WTC11 (cell line): ENCODE data around the gene SPAG5. TPM values are rescaled to one million over a fixed set of nuclear protein-coding genes. Genes with fewer than 3 reads are reported as not detected.

Experiments used
- ATAC-seq: fragments of 200-7000 bp; cut with Tn5 transposase; 2 replicates; pipeline ENCODE4 v1.10.0; 2021; ENCODE audit warnings: mild to moderate bottlenecking, moderate library complexity
- CTCF ChIA-PET: fragments of 300-600 bp; sonication (Branson Sonifier 250); formaldehyde crosslinking; loops from one replicate; lab custom pipeline; 2021; ENCODE audit warnings: antibody characterized with exemption; lab: Charles Lee
- POLR2A ChIA-PET: fragments of 350-600 bp; sonication (Branson Sonifier 250); formaldehyde crosslinking; loops from one replicate; lab custom pipeline; 2021; ENCODE audit warnings: antibody characterized with exemption; lab: Charles Lee
- DNase-seq: peaks from one replicate; pipeline ENCODE4 v3.0.0; 2021; ENCODE audit warnings: low spot score
- H3K27ac Mint-ChIP-seq: 2 replicates; pipeline ENCODE4 v1.8.0; 2021; ENCODE audit warnings: mixed read lengths
- H3K27me3 Mint-ChIP-seq: 2 replicates; pipeline ENCODE4 v1.8.0; 2021; ENCODE audit warnings: low read depth, mild to moderate bottlenecking, moderate library complexity, mixed read lengths
- H3K36me3 Mint-ChIP-seq: 2 replicates; pipeline ENCODE4 v1.8.0; 2021; ENCODE audit warnings: mixed read lengths
- H3K4me1 Mint-ChIP-seq: 2 replicates; pipeline ENCODE4 v1.8.0; 2022; ENCODE audit warnings: mixed read lengths
- H3K4me3 Mint-ChIP-seq: 2 replicates; pipeline ENCODE4 v1.8.0; 2021; ENCODE audit warnings: mild to moderate bottlenecking, moderate library complexity, mixed read lengths
- H3K9me3 Mint-ChIP-seq: 2 replicates; pipeline ENCODE4 v1.8.0; 2021; ENCODE audit warnings: mixed read lengths
- CREB1 ChIP-seq: sonication (generic); formaldehyde crosslinking; IDR thresholded peaks from 2 replicates; pipeline ENCODE4 v1.8.0; 2023; ENCODE audit warnings: mild to moderate bottlenecking, missing genetic modification reagents
- ELF4 ChIP-seq: sonication (generic); formaldehyde crosslinking; IDR thresholded peaks from 2 replicates; pipeline ENCODE4 v1.8.1; 2022; ENCODE audit warnings: low read depth, mild to moderate bottlenecking, moderate library complexity, missing genetic modification reagents
- EMX1 ChIP-seq: fragments of 250-450 bp; sonication (Bioruptor Pico); IDR thresholded peaks from 2 replicates; pipeline ENCODE4 v1.8.0; 2021; ENCODE audit warnings: mild to moderate bottlenecking
- GTF2I ChIP-seq: fragments of 250-450 bp; sonication (Bioruptor Pico); conservative IDR thresholded peaks from 2 replicates; pipeline ENCODE4 v1.4.0; 2021; ENCODE audit warnings: mild to moderate bottlenecking
- HMGA2 ChIP-seq: fragments of 250-450 bp; sonication (Bioruptor Pico); IDR thresholded peaks from 2 replicates; pipeline ENCODE4 v1.4.0; 2021; ENCODE audit warnings: mild to moderate bottlenecking, moderate library complexity
- IRF2 ChIP-seq: sonication (generic); formaldehyde crosslinking; IDR thresholded peaks from 2 replicates; pipeline ENCODE4 v1.8.0; 2022; ENCODE audit warnings: low read depth, missing genetic modification reagents, borderline replicate concordance
- MYBL2 ChIP-seq: sonication (generic); formaldehyde crosslinking; IDR thresholded peaks from 2 replicates; pipeline ENCODE4 v1.8.1; 2023; ENCODE audit warnings: mild to moderate bottlenecking, moderate library complexity, missing genetic modification reagents
- NR3C1 ChIP-seq: sonication (generic); formaldehyde crosslinking; conservative IDR thresholded peaks from 2 replicates; pipeline ENCODE4 v1.8.1; 2023; ENCODE audit warnings: low read depth, mild to moderate bottlenecking, missing genetic modification reagents
- PREB ChIP-seq: sonication (generic); formaldehyde crosslinking; IDR thresholded peaks from 2 replicates; pipeline ENCODE4 v1.8.1; 2022; ENCODE audit warnings: mild to moderate bottlenecking, missing genetic modification reagents, moderate library complexity, borderline replicate concordance
- ZBTB43 ChIP-seq: sonication (generic); formaldehyde crosslinking; IDR thresholded peaks from 2 replicates; pipeline ENCODE4 v1.8.1; 2023; ENCODE audit warnings: mild to moderate bottlenecking, missing genetic modification reagents
- ZNF317 ChIP-seq: sonication (generic); formaldehyde crosslinking; IDR thresholded peaks from 2 replicates; pipeline ENCODE4 v1.8.1; 2023; ENCODE audit warnings: low read depth, mild to moderate bottlenecking, moderate library complexity, missing genetic modification reagents, borderline replicate concordance
- ZNF671 ChIP-seq: fragments of 250-450 bp; sonication (Bioruptor Pico); IDR thresholded peaks from 2 replicates; pipeline ENCODE4 v1.8.0; 2021; ENCODE audit warnings: mild to moderate bottlenecking
- total RNA-seq: library from RNA; stranded (reverse); gene quantifications from 3 replicates; pipeline ENCODE4 v1.2.3, GENCODE V29; 2021
- TF ChIP-seq, protein P1 (sequence below): sonication (generic); formaldehyde crosslinking; IDR thresholded peaks from 2 replicates; pipeline ENCODE4 v1.8.1; 2022; ENCODE audit warnings: low read depth, missing genetic modification reagents, borderline replicate concordance
- TF ChIP-seq, protein P2 (sequence below): sonication (generic); formaldehyde crosslinking; IDR thresholded peaks from 2 replicates; pipeline ENCODE4 v1.8.0; 2023; ENCODE audit warnings: mild to moderate bottlenecking, missing genetic modification reagents
- TF ChIP-seq, protein P3 (sequence below): fragments of 250-450 bp; sonication (Bioruptor Pico); IDR thresholded peaks from 2 replicates; pipeline ENCODE4 v1.8.0; 2021; ENCODE audit warnings: mild to moderate bottlenecking
- TF ChIP-seq, protein P4 (sequence below): sonication (generic); formaldehyde crosslinking; IDR thresholded peaks from 2 replicates; pipeline ENCODE4 v1.8.1; 2023; ENCODE audit warnings: mild to moderate bottlenecking, missing genetic modification reagents, moderate library complexity
- TF ChIP-seq, protein P5 (sequence below): fragments of 250-450 bp; sonication (Bioruptor Pico); IDR thresholded peaks from 2 replicates; pipeline ENCODE4 v2.1.2; 2022; ENCODE audit warnings: mild to moderate bottlenecking, moderate library complexity
- TF ChIP-seq, protein P6 (sequence below): sonication (generic); formaldehyde crosslinking; conservative IDR thresholded peaks from 2 replicates; pipeline ENCODE4 v1.8.1; 2023; ENCODE audit warnings: mild to moderate bottlenecking, low read depth, missing genetic modification reagents, moderate library complexity

SPAG5 gene
- total RNA-seq, 1 experiment from 2014 or later: 146 TPM

DNA sequence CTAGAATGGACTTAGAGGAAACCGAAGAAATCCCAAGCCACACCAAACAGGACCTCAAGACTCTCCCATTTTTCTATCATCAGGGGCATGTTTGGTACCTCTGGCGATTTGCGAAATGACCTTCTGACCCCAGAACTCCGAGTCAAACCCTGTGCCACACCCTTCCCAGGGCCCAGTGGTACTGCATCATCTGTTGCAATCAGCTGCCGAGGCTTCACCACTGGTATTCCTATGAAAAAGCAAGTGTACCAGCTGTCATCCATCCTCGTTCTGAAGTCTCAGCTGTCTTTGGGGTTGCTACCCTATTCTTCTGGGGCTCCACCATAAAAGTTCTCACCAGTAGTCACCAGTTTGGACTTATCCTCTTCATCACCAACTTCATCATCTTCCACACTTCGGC, 17.5 kb upstream of the SPAG5 start:
- CTCF ChIA-PET: no interaction called here
- ATAC-seq: no peak
- no peaks in the 10 kb centered on the region for H3K4me1 Mint-ChIP-seq
- TF ChIP-seq ZBTB43 (CRISPR knock-in tag): no peak
- TF ChIP-seq HMGA2 (CRISPR knock-in tag): no peak
- TF ChIP-seq, protein P1, sequence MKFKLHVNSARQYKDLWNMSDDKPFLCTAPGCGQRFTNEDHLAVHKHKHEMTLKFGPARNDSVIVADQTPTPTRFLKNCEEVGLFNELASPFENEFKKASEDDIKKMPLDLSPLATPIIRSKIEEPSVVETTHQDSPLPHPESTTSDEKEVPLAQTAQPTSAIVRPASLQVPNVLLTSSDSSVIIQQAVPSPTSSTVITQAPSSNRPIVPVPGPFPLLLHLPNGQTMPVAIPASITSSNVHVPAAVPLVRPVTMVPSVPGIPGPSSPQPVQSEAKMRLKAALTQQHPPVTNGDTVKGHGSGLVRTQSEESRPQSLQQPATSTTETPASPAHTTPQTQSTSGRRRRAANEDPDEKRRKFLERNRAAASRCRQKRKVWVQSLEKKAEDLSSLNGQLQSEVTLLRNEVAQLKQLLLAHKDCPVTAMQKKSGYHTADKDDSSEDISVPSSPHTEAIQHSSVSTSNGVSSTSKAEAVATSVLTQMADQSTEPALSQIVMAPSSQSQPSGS (CRISPR knock-in tag): no peak
- TF ChIP-seq ZNF317 (CRISPR knock-in tag): no peak
- no peak for TF ChIP-seq PREB (CRISPR knock-in tag)
- TF ChIP-seq, protein P2, sequence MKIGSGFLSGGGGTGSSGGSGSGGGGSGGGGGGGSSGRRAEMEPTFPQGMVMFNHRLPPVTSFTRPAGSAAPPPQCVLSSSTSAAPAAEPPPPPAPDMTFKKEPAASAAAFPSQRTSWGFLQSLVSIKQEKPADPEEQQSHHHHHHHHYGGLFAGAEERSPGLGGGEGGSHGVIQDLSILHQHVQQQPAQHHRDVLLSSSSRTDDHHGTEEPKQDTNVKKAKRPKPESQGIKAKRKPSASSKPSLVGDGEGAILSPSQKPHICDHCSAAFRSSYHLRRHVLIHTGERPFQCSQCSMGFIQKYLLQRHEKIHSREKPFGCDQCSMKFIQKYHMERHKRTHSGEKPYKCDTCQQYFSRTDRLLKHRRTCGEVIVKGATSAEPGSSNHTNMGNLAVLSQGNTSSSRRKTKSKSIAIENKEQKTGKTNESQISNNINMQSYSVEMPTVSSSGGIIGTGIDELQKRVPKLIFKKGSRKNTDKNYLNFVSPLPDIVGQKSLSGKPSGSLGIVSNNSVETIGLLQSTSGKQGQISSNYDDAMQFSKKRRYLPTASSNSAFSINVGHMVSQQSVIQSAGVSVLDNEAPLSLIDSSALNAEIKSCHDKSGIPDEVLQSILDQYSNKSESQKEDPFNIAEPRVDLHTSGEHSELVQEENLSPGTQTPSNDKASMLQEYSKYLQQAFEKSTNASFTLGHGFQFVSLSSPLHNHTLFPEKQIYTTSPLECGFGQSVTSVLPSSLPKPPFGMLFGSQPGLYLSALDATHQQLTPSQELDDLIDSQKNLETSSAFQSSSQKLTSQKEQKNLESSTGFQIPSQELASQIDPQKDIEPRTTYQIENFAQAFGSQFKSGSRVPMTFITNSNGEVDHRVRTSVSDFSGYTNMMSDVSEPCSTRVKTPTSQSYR (CRISPR knock-in tag): no peak
- TF ChIP-seq NR3C1 (CRISPR knock-in tag): no peak
- no peak for TF ChIP-seq CREB1 (CRISPR knock-in tag)
- no peak for TF ChIP-seq GTF2I (CRISPR knock-in tag)
- TF ChIP-seq, protein P3, sequence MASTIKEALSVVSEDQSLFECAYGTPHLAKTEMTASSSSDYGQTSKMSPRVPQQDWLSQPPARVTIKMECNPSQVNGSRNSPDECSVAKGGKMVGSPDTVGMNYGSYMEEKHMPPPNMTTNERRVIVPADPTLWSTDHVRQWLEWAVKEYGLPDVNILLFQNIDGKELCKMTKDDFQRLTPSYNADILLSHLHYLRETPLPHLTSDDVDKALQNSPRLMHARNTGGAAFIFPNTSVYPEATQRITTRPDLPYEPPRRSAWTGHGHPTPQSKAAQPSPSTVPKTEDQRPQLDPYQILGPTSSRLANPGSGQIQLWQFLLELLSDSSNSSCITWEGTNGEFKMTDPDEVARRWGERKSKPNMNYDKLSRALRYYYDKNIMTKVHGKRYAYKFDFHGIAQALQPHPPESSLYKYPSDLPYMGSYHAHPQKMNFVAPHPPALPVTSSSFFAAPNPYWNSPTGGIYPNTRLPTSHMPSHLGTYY (CRISPR knock-in tag): no peak
- TF ChIP-seq, protein P4, sequence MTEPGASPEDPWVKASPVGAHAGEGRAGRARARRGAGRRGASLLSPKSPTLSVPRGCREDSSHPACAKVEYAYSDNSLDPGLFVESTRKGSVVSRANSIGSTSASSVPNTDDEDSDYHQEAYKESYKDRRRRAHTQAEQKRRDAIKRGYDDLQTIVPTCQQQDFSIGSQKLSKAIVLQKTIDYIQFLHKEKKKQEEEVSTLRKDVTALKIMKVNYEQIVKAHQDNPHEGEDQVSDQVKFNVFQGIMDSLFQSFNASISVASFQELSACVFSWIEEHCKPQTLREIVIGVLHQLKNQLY (CRISPR knock-in tag): no peak
- no peak for TF ChIP-seq MYBL2 (CRISPR knock-in tag)
- TF ChIP-seq, protein P5, sequence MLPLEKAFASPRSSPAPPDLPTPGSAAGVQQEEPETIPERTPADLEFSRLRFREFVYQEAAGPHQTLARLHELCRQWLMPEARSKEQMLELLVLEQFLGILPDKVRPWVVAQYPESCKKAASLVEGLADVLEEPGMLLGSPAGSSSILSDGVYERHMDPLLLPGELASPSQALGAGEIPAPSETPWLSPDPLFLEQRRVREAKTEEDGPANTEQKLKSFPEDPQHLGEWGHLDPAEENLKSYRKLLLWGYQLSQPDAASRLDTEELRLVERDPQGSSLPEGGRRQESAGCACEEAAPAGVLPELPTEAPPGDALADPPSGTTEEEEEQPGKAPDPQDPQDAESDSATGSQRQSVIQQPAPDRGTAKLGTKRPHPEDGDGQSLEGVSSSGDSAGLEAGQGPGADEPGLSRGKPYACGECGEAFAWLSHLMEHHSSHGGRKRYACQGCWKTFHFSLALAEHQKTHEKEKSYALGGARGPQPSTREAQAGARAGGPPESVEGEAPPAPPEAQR: no peak
- no peak for TF ChIP-seq ELF4 (CRISPR knock-in tag)
- TF ChIP-seq EMX1: no peak
- no peak for TF ChIP-seq ZNF671 (CRISPR knock-in tag)
- TF ChIP-seq, protein P6, sequence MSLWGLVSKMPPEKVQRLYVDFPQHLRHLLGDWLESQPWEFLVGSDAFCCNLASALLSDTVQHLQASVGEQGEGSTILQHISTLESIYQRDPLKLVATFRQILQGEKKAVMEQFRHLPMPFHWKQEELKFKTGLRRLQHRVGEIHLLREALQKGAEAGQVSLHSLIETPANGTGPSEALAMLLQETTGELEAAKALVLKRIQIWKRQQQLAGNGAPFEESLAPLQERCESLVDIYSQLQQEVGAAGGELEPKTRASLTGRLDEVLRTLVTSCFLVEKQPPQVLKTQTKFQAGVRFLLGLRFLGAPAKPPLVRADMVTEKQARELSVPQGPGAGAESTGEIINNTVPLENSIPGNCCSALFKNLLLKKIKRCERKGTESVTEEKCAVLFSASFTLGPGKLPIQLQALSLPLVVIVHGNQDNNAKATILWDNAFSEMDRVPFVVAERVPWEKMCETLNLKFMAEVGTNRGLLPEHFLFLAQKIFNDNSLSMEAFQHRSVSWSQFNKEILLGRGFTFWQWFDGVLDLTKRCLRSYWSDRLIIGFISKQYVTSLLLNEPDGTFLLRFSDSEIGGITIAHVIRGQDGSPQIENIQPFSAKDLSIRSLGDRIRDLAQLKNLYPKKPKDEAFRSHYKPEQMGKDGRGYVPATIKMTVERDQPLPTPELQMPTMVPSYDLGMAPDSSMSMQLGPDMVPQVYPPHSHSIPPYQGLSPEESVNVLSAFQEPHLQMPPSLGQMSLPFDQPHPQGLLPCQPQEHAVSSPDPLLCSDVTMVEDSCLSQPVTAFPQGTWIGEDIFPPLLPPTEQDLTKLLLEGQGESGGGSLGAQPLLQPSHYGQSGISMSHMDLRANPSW (CRISPR knock-in tag): no peak
- no peak for TF ChIP-seq IRF2 (CRISPR knock-in tag)
- TF ChIP-seq, all 79 proteins: peak for 0
- no peak overlapping the region for H3K27ac Mint-ChIP-seq
- POLR2A ChIA-PET: interaction anchor here (0.5 to 0.6 kb wide), 2 partner anchors 16 to 224 kb away, joined by 3 to 5 read pairs; no protein-coding TSS in a partner anchor
- no peaks in the 10 kb centered on the region for H3K27me3 Mint-ChIP-seq
- no peaks in the 10 kb centered on the region for H3K9me3 Mint-ChIP-seq
- H3K4me3 Mint-ChIP-seq: no peak overlapping the region
- no peak for DNase-seq
- peaks cover 85% of the 10 kb centered on the region for H3K36me3 Mint-ChIP-seq
